ENCODE measurements around the gene GNG7. TPM values are rescaled to one million over a fixed set of nuclear protein-coding genes. Genes with fewer than 3 reads are reported as not detected.

The GNG7 gene
- total RNA-seq, 1 donor from 2014 or later, result 0.09 TPM

GRCh38 chr19:2602391-2603181, 99.9 kb downstream of the GNG7 start:
- DNase-seq, result no peak
- Mint-ChIP-seq H3K36me3 (ENCODE audit: low read depth) (no peaks in the 10 kb centered on the region), H3K27ac (no peak overlapping the region), H3K9me3 (no peaks in the 10 kb centered on the region), H3K27me3 (peaks cover 17% of the 10 kb centered on the region), H3K4me1 (peaks cover 16% of the 10 kb centered on the region), H3K4me3 (no peak overlapping the region)
- intact Hi-C loops (cut with micrococcal nuclease), result no loop called here

GRCh38 chr19:2600914-2601870, 101.3 kb downstream of the GNG7 start:
- Mint-ChIP-seq H3K9me3 (no peaks in the 10 kb centered on the region), H3K4me1 (peaks cover 15% of the 10 kb centered on the region), H3K27ac (no peak overlapping the region), H3K27me3 (peaks cover 20% of the 10 kb centered on the region), H3K4me3 (no peak overlapping the region), H3K36me3 (ENCODE audit: low read depth) (no peaks in the 10 kb centered on the region)
- DNase-seq, result no peak
- intact Hi-C loops (cut with micrococcal nuclease), result no loop called here

- Mint-ChIP-seq H3K4me3 (no peak overlapping the region), H3K36me3 (ENCODE audit: low read depth) (no peaks in the 10 kb centered on the region), H3K4me1 (peaks cover 8% of the 10 kb centered on the region), H3K27ac (no peak overlapping the region), H3K27me3 (peaks cover 25% of the 10 kb centered on the region), H3K9me3 (no peaks in the 10 kb centered on the region)
- no peak for DNase-seq
- intact Hi-C loops (cut with micrococcal nuclease), result no loop called here
Measured at GRCh38 chr19:2594319-2594718, 108.2 kb downstream of the GNG7 start.

- no peak for DNase-seq
- Mint-ChIP-seq H3K27ac (no peak overlapping the region), H3K4me3 (no peak overlapping the region), H3K36me3 (ENCODE audit: low read depth) (no peaks in the 10 kb centered on the region), H3K9me3 (no peaks in the 10 kb centered on the region), H3K4me1 (no peaks in the 10 kb centered on the region), H3K27me3 (peaks cover 25% of the 10 kb centered on the region)
- intact Hi-C loops (cut with micrococcal nuclease), result no loop called here
Measured at GRCh38 chr19:2592824-2593223, 109.7 kb downstream of the GNG7 start.

GRCh38 chr19:2591537-2592291, 110.8 kb downstream of the GNG7 start:
- intact Hi-C loops (cut with micrococcal nuclease), result no loop called here
- H3K27ac Mint-ChIP-seq, result no peak overlapping the region
- no peak for DNase-seq

GRCh38 chr19:2590630-2591399, 111.7 kb downstream of the GNG7 start:
- DNase-seq, result no peak
- Mint-ChIP-seq H3K36me3 (ENCODE audit: low read depth) (no peaks in the 10 kb centered on the region), H3K9me3 (no peaks in the 10 kb centered on the region), H3K27me3 (peaks cover 24% of the 10 kb centered on the region), H3K27ac (no peak overlapping the region), H3K4me3 (no peak overlapping the region), H3K4me1 (no peaks in the 10 kb centered on the region)
- intact Hi-C loops (cut with micrococcal nuclease), result no loop called here

More at GRCh38 chr19:2591537-2592291, 110.8 kb downstream of the GNG7 start:
- Mint-ChIP-seq H3K36me3 (ENCODE audit: low read depth) (no peaks in the 10 kb centered on the region), H3K4me3 (no peak overlapping the region), H3K4me1 (no peaks in the 10 kb centered on the region), H3K9me3 (no peaks in the 10 kb centered on the region), H3K27me3 (peaks cover 26% of the 10 kb centered on the region)

- Mint-ChIP-seq H3K4me3 (no peak overlapping the region), H3K4me1 (no peaks in the 10 kb centered on the region), H3K27ac (no peak overlapping the region), H3K27me3 (peaks cover 24% of the 10 kb centered on the region), H3K9me3 (no peaks in the 10 kb centered on the region), H3K36me3 (ENCODE audit: low read depth) (no peaks in the 10 kb centered on the region)
- intact Hi-C loops (cut with micrococcal nuclease), result no loop called here
- no peak for DNase-seq
Measured at GRCh38 chr19:2589441-2589840, 113.1 kb downstream of the GNG7 start.

- Mint-ChIP-seq H3K4me3 (no peak overlapping the region), H3K9me3 (no peaks in the 10 kb centered on the region), H3K27me3 (peaks cover 26% of the 10 kb centered on the region), H3K27ac (no peak overlapping the region), H3K36me3 (ENCODE audit: low read depth) (no peaks in the 10 kb centered on the region), H3K4me1 (no peaks in the 10 kb centered on the region)
- no peak for DNase-seq
- intact Hi-C loops (cut with micrococcal nuclease), result no loop called here
Measured at GRCh38 chr19:2588081-2588777, 114.3 kb downstream of the GNG7 start.

- DNase-seq, result no peak
- H3K36me3 Mint-ChIP-seq (ENCODE audit: low read depth), result no peaks in the 10 kb centered on the region
- H3K27me3 Mint-ChIP-seq, result peaks cover 23% of the 10 kb centered on the region
- intact Hi-C loops (cut with micrococcal nuclease), result no loop called here
- H3K27ac Mint-ChIP-seq, result no peak overlapping the region
- no peak overlapping the region for H3K4me3 Mint-ChIP-seq
- no peaks in the 10 kb centered on the region for H3K4me1 Mint-ChIP-seq
- no peaks in the 10 kb centered on the region for H3K9me3 Mint-ChIP-seq
Measured at GRCh38 chr19:2587001-2587719, 115.3 kb downstream of the GNG7 start.

GRCh38 chr19:2586196-2586595, 116.3 kb downstream of the GNG7 start:
- no peaks in the 10 kb centered on the region for H3K4me1 Mint-ChIP-seq
- DNase-seq, result no peak
- H3K27me3 Mint-ChIP-seq, result peaks cover 19% of the 10 kb centered on the region
- intact Hi-C loops (cut with micrococcal nuclease), result no loop called here
- no peak overlapping the region for H3K4me3 Mint-ChIP-seq
- H3K9me3 Mint-ChIP-seq, result peaks cover 4% of the 10 kb centered on the region
- H3K27ac Mint-ChIP-seq, result no peak overlapping the region
- no peaks in the 10 kb centered on the region for H3K36me3 Mint-ChIP-seq (ENCODE audit: low read depth)

GRCh38 chr19:2584002-2584401, 118.5 kb downstream of the GNG7 start:
- DNase-seq, result no peak
- Mint-ChIP-seq H3K27ac (no peak overlapping the region), H3K27me3 (peaks cover 17% of the 10 kb centered on the region), H3K4me3 (no peak overlapping the region), H3K4me1 (no peaks in the 10 kb centered on the region), H3K9me3 (peaks cover 4% of the 10 kb centered on the region), H3K36me3 (ENCODE audit: low read depth) (no peaks in the 10 kb centered on the region)
- intact Hi-C loops (cut with micrococcal nuclease), result no loop called here

Data from activated CD4-positive, alpha-beta T cell treated with anti-CD3 and anti-CD28 coated beads, Interleukin-2, amount 10 ng/mL, durations not matched to agents 24 days and 14 days (primary cell).